Esophagus muscularis mucosa (tissue), 3 donors: Measurements from ENCODE around the gene CXCL16.

ENCODE experiments used
- CTCF ChIP-seq, 3 experiments: fragments of 200-600 bp in 2 of 3; fragments of 450-650 bp in 1 of 3; sonication (generic) in 2 of 3; IDR thresholded peaks; one replicate each; pipeline ENCODE4 v1.5.1; 2017 to 2019; ENCODE audit warnings: antibody characterized with exemption in 3 of 3, mild to moderate bottlenecking in 2 of 3, moderate library complexity in 1 of 3
- POLR2AphosphoS5 ChIP-seq, 2 donors: sonication (generic); formaldehyde crosslinking; IDR thresholded peaks; one replicate each; pipeline ENCODE4 v1.6.1; 2017; ENCODE audit warnings: antibody characterized with exemption in 2 of 2

- TF ChIP-seq CTCF (IDR thresholded peaks at IDR 0.05) (no peak), POLR2AphosphoS5 (IDR thresholded peaks at IDR 0.05) (no peak)
Observed at GRCh38 chr17:4743898-4744297, 4.2 kb upstream of the CXCL16 start.
